Calu3 (cell line): ENCODE results near the gene CEP76. TPM values are rescaled to one million over a fixed set of nuclear protein-coding genes. Genes with fewer than 3 reads are reported as not detected.
A peak's percentile ranks its signal among the peaks of the same experiment; 100 is the strongest.
"Not testable (repeated sequence)": the region's sequence is repeated elsewhere in the genome, so short reads cannot be mapped to it uniquely, and the experiment has no call there.

Source experiments
- BruUV-seq: library from RNA; stranded (reverse); fragments of 400-500 nt; replicated peaks from 2 replicates; lab custom pipeline; 2021; lab: Mats Ljungman, UMichigan
- CTCF ChIA-PET: fragments of 300-600 bp; sonication (Branson Sonifier 250); formaldehyde crosslinking; loops from one replicate; lab custom pipeline; 2022; ENCODE audit warnings: antibody characterized with exemption; lab: Charles Lee
- DNase-seq: peaks from one replicate; pipeline ENCODE4 v3.0.0; 2022
- H3K27ac Mint-ChIP-seq: one replicate; pipeline ENCODE4 v1.8.0; 2022; ENCODE audit warnings: mixed read lengths; ENCODE audit not compliant: unreplicated experiment
- H3K27me3 Mint-ChIP-seq: one replicate; pipeline ENCODE4 v1.8.0; 2022; ENCODE audit warnings: mixed read lengths; ENCODE audit not compliant: unreplicated experiment
- H3K36me3 Mint-ChIP-seq: one replicate; pipeline ENCODE4 v1.8.0; 2022; ENCODE audit warnings: mild to moderate bottlenecking, moderate library complexity, mixed read lengths; ENCODE audit not compliant: insufficient read depth, unreplicated experiment
- H3K4me1 Mint-ChIP-seq: one replicate; pipeline ENCODE4 v1.8.0; 2022; ENCODE audit warnings: mild to moderate bottlenecking, low read depth, mixed read lengths; ENCODE audit not compliant: unreplicated experiment
- H3K4me3 Mint-ChIP-seq: one replicate; pipeline ENCODE4 v1.8.0; 2022; ENCODE audit warnings: mild to moderate bottlenecking, low read depth, moderate library complexity, mixed read lengths; ENCODE audit not compliant: unreplicated experiment
- H3K9me3 Mint-ChIP-seq: one replicate; pipeline ENCODE4 v1.8.0; 2022; ENCODE audit warnings: low read depth, mixed read lengths; ENCODE audit not compliant: unreplicated experiment
- intact Hi-C: fragments of 100-400 bp; cut with micrococcal nuclease; formaldehyde crosslinking; loops from one replicate; pipeline ENCODE4 v1.10.0; 2022; ENCODE audit not compliant: unreplicated experiment
- total RNA-seq: library from RNA; stranded (reverse); gene quantifications from 2 replicates; pipeline ENCODE4 v1.2.3, GENCODE V29; 2022
- TF ChIP-seq, protein P1 (sequence below): fragments of 200-600 bp; IDR thresholded peaks from one replicate; pipeline ENCODE4 v1.8.0; 2022; ENCODE audit warnings: antibody characterized with exemption; ENCODE audit not compliant: unreplicated experiment

The CEP76 gene
- total RNA-seq, 1 experiment from 2014 or later = 12.7 TPM

- no peak for DNase-seq
- TF ChIP-seq, protein P1, sequence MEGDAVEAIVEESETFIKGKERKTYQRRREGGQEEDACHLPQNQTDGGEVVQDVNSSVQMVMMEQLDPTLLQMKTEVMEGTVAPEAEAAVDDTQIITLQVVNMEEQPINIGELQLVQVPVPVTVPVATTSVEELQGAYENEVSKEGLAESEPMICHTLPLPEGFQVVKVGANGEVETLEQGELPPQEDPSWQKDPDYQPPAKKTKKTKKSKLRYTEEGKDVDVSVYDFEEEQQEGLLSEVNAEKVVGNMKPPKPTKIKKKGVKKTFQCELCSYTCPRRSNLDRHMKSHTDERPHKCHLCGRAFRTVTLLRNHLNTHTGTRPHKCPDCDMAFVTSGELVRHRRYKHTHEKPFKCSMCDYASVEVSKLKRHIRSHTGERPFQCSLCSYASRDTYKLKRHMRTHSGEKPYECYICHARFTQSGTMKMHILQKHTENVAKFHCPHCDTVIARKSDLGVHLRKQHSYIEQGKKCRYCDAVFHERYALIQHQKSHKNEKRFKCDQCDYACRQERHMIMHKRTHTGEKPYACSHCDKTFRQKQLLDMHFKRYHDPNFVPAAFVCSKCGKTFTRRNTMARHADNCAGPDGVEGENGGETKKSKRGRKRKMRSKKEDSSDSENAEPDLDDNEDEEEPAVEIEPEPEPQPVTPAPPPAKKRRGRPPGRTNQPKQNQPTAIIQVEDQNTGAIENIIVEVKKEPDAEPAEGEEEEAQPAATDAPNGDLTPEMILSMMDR = no peak
- intact Hi-C loops = loop anchor here (5.0 to 10.0 kb wide), 2 partner anchors 54 to 157 kb away; no protein-coding TSS in a partner anchor
- H3K27ac Mint-ChIP-seq = no peak overlapping the region
- no TSS peak for BruUV-seq
- peaks cover 37% of the 10 kb centered on the region for H3K4me1 Mint-ChIP-seq
- H3K36me3 Mint-ChIP-seq = peaks cover 52% of the 10 kb centered on the region
- H3K9me3 Mint-ChIP-seq = no peaks in the 10 kb centered on the region
- CTCF ChIA-PET = interaction anchor here (0.8 kb wide), 1 partner anchor 100 kb away, joined by 4 read pairs; no protein-coding TSS in a partner anchor
- no peak overlapping the region for H3K4me3 Mint-ChIP-seq
- no peaks in the 10 kb centered on the region for H3K27me3 Mint-ChIP-seq
These were observed 50.9 kb downstream of the CEP76 start for GRCh38 chr18:12651651-12652050.

GRCh38 chr18:12647773-12648172 lies 54.8 kb downstream of the CEP76 start:
- DNase-seq = no peak
- intact Hi-C loops = loop anchor here (5.0 kb wide), 1 partner anchor 40 kb away; no protein-coding TSS in a partner anchor
- CTCF ChIA-PET = no interaction called here
- H3K27me3 Mint-ChIP-seq = no peaks in the 10 kb centered on the region
- H3K36me3 Mint-ChIP-seq = peaks cover 30% of the 10 kb centered on the region
- BruUV-seq = no TSS peak
- no peak overlapping the region for H3K4me3 Mint-ChIP-seq
- H3K9me3 Mint-ChIP-seq = no peaks in the 10 kb centered on the region
- H3K27ac Mint-ChIP-seq = no peak overlapping the region
- H3K4me1 Mint-ChIP-seq = peaks cover 46% of the 10 kb centered on the region
- TF ChIP-seq, protein P1 = no peak

- BruUV-seq = no TSS peak
- H3K4me1 Mint-ChIP-seq = peaks cover 41% of the 10 kb centered on the region
These were observed 56.7 kb downstream of the CEP76 start for GRCh38 chr18:12645751-12646203.

DNA sequence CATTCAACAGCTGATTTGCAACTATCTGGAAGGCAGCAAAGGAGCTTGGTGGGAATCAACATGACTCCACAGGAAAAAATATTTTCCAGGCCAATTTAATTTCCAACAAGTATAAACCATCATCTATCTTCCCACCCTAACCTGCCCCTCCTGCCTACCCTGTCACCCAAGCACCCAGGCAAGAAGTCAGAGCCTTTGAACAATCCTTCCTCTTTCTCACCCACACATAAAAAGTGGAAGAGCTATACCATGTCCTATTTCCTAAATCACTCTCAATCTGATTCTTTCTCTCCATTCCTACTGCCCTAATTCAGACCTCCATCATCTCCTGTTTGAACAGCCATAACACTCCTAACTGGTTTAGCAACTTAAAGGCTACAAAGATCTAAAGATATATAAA lies 57.3 kb downstream of the CEP76 start:
- no peaks in the 10 kb centered on the region for H3K9me3 Mint-ChIP-seq
- no TSS peak for BruUV-seq
- peak overlapping the region; percentile 47 for H3K4me3 Mint-ChIP-seq
- intact Hi-C loops = loop anchor here (5.0 kb wide), 1 partner anchor 38 kb away; no protein-coding TSS in a partner anchor
- H3K27me3 Mint-ChIP-seq = no peaks in the 10 kb centered on the region
- peaks cover 30% of the 10 kb centered on the region for H3K36me3 Mint-ChIP-seq
- TF ChIP-seq, protein P1 = no peak
- H3K4me1 Mint-ChIP-seq = peaks cover 46% of the 10 kb centered on the region
- no peak for DNase-seq
- CTCF ChIA-PET = interaction anchor here (0.7 to 1.3 kb wide), 2 partner anchors 16 to 106 kb away, joined by 3 to 4 read pairs; no protein-coding TSS in a partner anchor
- H3K27ac Mint-ChIP-seq = peak overlapping the region; percentile 61

More at GRCh38 chr18:12645751-12646203, 56.7 kb downstream of the CEP76 start:
- intact Hi-C loops = loop anchor here (5.0 kb wide), 1 partner anchor 38 kb away; no protein-coding TSS in a partner anchor
- Mint-ChIP-seq H3K36me3 (peaks cover 30% of the 10 kb centered on the region), H3K27me3 (no peaks in the 10 kb centered on the region), H3K27ac (peak overlapping the region; percentile 61), H3K4me3 (peak overlapping the region; percentile 47), H3K9me3 (no peaks in the 10 kb centered on the region)
- DNase-seq = peak; percentile 57
- CTCF ChIA-PET = interaction anchor here (0.7 to 1.3 kb wide), 2 partner anchors 17 to 106 kb away, joined by 3 to 4 read pairs; no protein-coding TSS in a partner anchor
- TF ChIP-seq, protein P1 = no peak

DNA sequence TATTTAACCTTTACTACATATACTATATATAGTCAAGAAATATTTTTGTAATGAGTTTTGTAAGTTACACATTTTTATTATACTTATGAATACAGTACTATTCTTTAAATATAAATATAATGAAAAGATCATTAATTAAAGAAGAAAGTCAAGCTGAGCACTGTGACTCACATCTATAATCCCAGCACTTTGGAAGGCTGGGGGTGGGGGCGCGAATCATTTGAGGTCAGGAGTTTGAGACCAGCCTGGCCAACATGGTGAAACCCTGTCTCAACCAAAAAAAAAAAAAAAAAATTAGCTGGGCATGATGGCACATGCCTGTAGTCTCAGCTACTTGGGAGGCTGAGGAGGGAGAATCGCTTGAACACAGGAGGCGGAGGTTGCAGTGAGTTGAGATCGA lies 58.8 kb downstream of the CEP76 start:
- CTCF ChIA-PET = interaction anchor here (1.4 kb wide), 1 partner anchor 56 kb away, joined by 3 read pairs; no protein-coding TSS in a partner anchor
- BruUV-seq, intact Hi-C loops, H3K9me3 Mint-ChIP-seq, DNase-seq, H3K4me3 Mint-ChIP-seq, H3K27me3 Mint-ChIP-seq, H3K27ac Mint-ChIP-seq: not testable (repeated sequence)
- peaks cover 54% of the 10 kb centered on the region for H3K4me1 Mint-ChIP-seq
- peaks cover 25% of the 10 kb centered on the region for H3K36me3 Mint-ChIP-seq
